ENCODE results near the gene NUBP2. TPM values are rescaled to one million over a fixed set of nuclear protein-coding genes. Genes with fewer than 3 reads are reported as not detected.
A peak's percentile ranks its signal among the peaks of the same experiment; 100 is the strongest.

NUBP2 gene
- total RNA-seq, 4 donors from 2014 or later = 15.3 to 165 (median 59.6) TPM

DNA sequence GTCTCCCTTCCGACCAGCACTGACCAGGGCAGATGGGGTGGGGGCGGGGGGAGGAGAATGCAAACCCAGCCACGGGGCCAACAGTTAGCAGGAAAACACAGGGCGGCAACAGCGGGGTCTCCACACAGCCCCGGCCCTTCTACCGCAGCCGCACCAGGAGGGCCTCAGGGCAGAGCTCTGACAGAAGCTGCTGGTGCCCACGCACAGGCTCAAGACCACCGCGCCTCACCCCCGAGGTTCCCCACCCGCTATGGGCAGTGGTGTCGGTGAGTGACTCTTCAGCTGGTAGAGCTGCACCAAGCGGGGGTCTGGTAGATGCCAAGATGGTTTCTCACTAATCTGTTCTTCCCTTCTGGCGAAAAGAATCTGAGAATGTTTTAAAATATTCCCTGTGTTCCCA, 27.8 kb downstream of the NUBP2 start:
- WGBS, 2 donors (ENCODE audit: low coverage in 1 of 2) = 90 to 97% methylated on average over 2 to 16 of the region's 16 CpGs
- Histone ChIP-seq H3K4me3 (no peak overlapping the region), H3K9me3 (no peaks in the 10 kb centered on the region), H3K36me3 (peaks cover 0 to 25% (median 11%) of the 10 kb centered on the region in 4 donors), H3K4me1 (peaks cover 0 to 8% (median 6%) of the 10 kb centered on the region in 4 donors), H3K27ac (no peak overlapping the region), H3K27me3 (no peaks in the 10 kb centered on the region)
- in situ Hi-C loops (cut with MboI; ENCODE audit: low pct_ligation_motif_present in 1 of 4, low pct_unique_long_range_greater_than_20kb in 1 of 4, low sequenced_read_pairs in 3 of 4) = no loop called here
- TF ChIP-seq POLR2A (IDR thresholded peaks at IDR 0.05) (no peak), POLR2AphosphoS5 (IDR thresholded peaks at IDR 0.05) (no peak), EP300 (IDR thresholded peaks at IDR 0.05; ENCODE audit: low read depth) (no peak)
- TF ChIP-seq, protein P1, sequence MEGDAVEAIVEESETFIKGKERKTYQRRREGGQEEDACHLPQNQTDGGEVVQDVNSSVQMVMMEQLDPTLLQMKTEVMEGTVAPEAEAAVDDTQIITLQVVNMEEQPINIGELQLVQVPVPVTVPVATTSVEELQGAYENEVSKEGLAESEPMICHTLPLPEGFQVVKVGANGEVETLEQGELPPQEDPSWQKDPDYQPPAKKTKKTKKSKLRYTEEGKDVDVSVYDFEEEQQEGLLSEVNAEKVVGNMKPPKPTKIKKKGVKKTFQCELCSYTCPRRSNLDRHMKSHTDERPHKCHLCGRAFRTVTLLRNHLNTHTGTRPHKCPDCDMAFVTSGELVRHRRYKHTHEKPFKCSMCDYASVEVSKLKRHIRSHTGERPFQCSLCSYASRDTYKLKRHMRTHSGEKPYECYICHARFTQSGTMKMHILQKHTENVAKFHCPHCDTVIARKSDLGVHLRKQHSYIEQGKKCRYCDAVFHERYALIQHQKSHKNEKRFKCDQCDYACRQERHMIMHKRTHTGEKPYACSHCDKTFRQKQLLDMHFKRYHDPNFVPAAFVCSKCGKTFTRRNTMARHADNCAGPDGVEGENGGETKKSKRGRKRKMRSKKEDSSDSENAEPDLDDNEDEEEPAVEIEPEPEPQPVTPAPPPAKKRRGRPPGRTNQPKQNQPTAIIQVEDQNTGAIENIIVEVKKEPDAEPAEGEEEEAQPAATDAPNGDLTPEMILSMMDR (IDR thresholded peaks at IDR 0.05) = no peak
- no peak for DNase-seq
- intact Hi-C loops (cut with DNase I; ENCODE audit: low total_unique reads) = no loop called here

DNA sequence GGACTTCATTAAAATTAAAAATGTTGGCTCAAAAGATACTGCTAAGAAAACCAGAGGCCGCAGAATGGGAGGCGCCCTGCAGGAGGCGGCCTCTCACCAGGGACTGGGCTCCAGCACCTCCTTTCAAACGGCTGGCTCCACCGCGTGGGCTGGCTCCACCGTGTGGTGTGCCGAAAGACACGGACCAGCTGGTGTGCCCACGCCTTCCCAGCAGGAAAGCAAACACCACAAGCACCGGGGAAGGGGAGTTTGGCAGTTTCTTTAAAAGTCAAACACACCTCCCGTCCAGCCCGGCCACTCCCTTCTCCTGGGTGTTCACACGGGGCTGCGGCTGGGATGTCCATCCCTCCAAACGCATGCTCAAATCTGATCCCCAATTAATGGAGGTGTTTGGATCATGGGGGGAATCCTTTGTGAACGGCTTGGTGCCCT, 30.0 kb downstream of the NUBP2 start:
- 27% methylated on average over 17 of the region's 17 CpGs; no CpG with 5 or more reads in 1 of the 2 donors for WGBS, 2 donors (ENCODE audit: low coverage in 1 of 2)
- Histone ChIP-seq H3K27me3 (no peaks in the 10 kb centered on the region), H3K4me3 (no peak overlapping the region), H3K36me3 (peaks cover 0 to 28% (median 8%) of the 10 kb centered on the region in 4 donors), H3K4me1 (peaks cover 0 to 8% (median 6%) of the 10 kb centered on the region in 4 donors), H3K27ac (peak overlapping the region in 2 of 4 donors; percentile 21 to 22), H3K9me3 (no peaks in the 10 kb centered on the region)
- intact Hi-C loops (cut with DNase I; ENCODE audit: low total_unique reads) (loop anchor here (1.0 kb wide), 1 partner anchor 24 kb away; no protein-coding TSS in a partner anchor), in situ Hi-C loops (cut with MboI; ENCODE audit: low pct_ligation_motif_present in 1 of 4, low pct_unique_long_range_greater_than_20kb in 1 of 4, low sequenced_read_pairs in 3 of 4) (no loop called here)
- peak; percentile 68 for DNase-seq
- TF ChIP-seq, protein P1 (IDR thresholded peaks at IDR 0.05) = peak; percentile 30 to 59 (median 46)
- TF ChIP-seq POLR2AphosphoS5 (IDR thresholded peaks at IDR 0.05) (no peak), EP300 (IDR thresholded peaks at IDR 0.05; ENCODE audit: low read depth) (no peak), POLR2A (IDR thresholded peaks at IDR 0.05) (no peak)

DNA sequence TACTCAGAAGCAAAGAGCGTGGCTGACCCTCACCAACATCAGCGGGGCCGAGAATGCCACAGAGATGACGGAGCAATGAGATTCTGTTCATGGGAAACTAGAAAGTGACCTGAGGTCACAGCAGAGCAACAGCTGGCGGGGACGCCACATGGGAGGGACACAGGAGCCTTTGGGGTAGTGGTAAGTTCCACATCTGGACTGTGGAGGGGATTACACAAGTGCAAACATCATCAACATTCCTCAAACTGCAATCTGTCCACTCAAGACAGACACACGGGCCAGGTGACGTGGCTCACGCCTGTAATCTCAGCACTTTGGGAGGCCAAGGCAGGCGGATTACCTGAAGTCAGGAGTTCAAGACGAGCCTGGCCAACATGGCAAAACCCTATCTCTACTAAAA, 32.7 kb downstream of the NUBP2 start:
- WGBS, 2 donors (ENCODE audit: low coverage in 1 of 2) = 83 to 89% methylated on average over 10 to 11 of the region's 11 CpGs
- no peaks in the 10 kb centered on the region for H3K27me3 ChIP-seq
- no peak overlapping the region for H3K27ac ChIP-seq
- H3K4me3 ChIP-seq = no peak overlapping the region
- in situ Hi-C loops (cut with MboI; ENCODE audit: low pct_ligation_motif_present in 1 of 4, low pct_unique_long_range_greater_than_20kb in 1 of 4, low sequenced_read_pairs in 3 of 4) (no loop called here), intact Hi-C loops (cut with DNase I; ENCODE audit: low total_unique reads) (no loop called here)
- peaks cover 0 to 8% (median 6%) of the 10 kb centered on the region in 4 donors for H3K4me1 ChIP-seq
- DNase-seq = no peak
- TF ChIP-seq POLR2AphosphoS5 (IDR thresholded peaks at IDR 0.05) = no peak
- no peak for TF ChIP-seq POLR2A (IDR thresholded peaks at IDR 0.05)
- TF ChIP-seq EP300 (IDR thresholded peaks at IDR 0.05; ENCODE audit: low read depth) = no peak
- TF ChIP-seq, protein P1 (IDR thresholded peaks at IDR 0.05) = no peak
- no peaks in the 10 kb centered on the region for H3K9me3 ChIP-seq
- H3K36me3 ChIP-seq = peaks cover 0 to 18% (median 3%) of the 10 kb centered on the region in 4 donors

DNA sequence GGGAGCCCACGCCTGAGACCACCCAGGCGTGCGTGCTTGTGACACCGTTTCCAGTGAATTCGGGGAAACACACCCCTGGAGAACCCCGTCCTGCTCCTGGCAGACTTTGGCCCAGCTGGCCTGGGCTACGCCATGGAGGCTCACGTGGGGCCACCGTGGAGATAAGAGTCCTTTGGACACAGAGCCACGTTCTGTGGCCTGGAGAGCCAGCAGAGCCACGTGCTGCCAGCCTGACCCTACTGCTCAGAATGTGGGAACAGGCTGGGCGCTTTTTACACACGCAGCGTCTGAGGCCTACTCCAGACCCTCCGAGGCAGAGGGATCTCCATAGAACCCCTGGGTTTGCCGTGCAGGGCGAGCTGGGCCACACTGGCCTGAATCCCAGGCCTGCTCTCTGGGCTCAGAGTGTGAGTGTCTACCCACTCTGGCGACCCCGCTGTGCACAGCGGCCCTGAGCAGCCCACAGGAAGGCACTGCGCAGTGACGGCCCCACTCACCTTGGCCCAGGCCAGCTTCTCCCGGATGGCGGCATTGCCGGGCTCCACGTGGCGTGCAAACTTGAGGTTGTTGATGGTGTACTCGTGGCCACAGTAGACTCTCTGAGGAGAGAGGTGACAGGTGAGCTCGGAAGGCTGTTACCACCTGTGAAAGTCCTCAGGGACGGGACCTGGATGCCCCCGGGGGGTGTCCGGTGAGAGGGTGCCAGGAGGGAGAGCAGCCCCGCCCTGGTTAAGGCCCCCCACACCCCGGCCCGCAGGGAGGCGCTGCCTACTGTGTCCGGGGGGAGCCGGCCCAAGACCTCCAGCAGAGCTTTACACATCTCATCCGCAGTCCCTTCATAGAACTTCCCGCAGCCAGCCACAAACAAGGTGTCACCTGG, 33.9 kb downstream of the NUBP2 start:
- Histone ChIP-seq H3K4me1 (peaks cover 0 to 8% (median 6%) of the 10 kb centered on the region in 4 donors), H3K27me3 (no peaks in the 10 kb centered on the region), H3K36me3 (peaks cover 0 to 24% (median 3%) of the 10 kb centered on the region in 4 donors), H3K9me3 (no peaks in the 10 kb centered on the region), H3K27ac (no peak overlapping the region), H3K4me3 (no peak overlapping the region)
- no peak for TF ChIP-seq EP300 (IDR thresholded peaks at IDR 0.05; ENCODE audit: low read depth)
- TF ChIP-seq POLR2AphosphoS5 (IDR thresholded peaks at IDR 0.05) = no peak
- TF ChIP-seq POLR2A (IDR thresholded peaks at IDR 0.05) = no peak
- TF ChIP-seq, protein P1 (IDR thresholded peaks at IDR 0.05) = no peak
- WGBS, 2 donors (ENCODE audit: low coverage in 1 of 2) = 74 to 92% methylated on average over 4 to 33 of the region's 40 CpGs
- no peak for DNase-seq
- intact Hi-C loops (cut with DNase I; ENCODE audit: low total_unique reads) = no loop called here
- in situ Hi-C loops (cut with MboI; ENCODE audit: low pct_ligation_motif_present in 1 of 4, low pct_unique_long_range_greater_than_20kb in 1 of 4, low sequenced_read_pairs in 3 of 4) = no loop called here

Measured in transverse colon (tissue), 4 donors.